Psoas muscle (tissue), 8 donors: Measurements from ENCODE around the gene WHRN. TPM values are rescaled to one million over a fixed set of nuclear protein-coding genes. Genes with fewer than 3 reads are reported as not detected.

Experiments
- ATAC-seq, 4 donors: fragments of 200-7000 bp; cut with Tn5 transposase; one replicate each; pipeline ENCODE4 v1.9.1; 2020; ENCODE audit warnings: moderate library complexity in 3 of 4, mild to moderate bottlenecking in 2 of 4
- DNase-seq, 2 donors: peaks; one replicate each; pipeline ENCODE4 v3.0.0-alpha.2; 2020
- H3K27ac ChIP-seq: fragments of 200-600 bp; one replicate; pipeline ENCODE4 v1.8.0; 2022
- H3K27me3 ChIP-seq, 3 donors: fragments of 200-600 bp in 1 of 3; one replicate each; pipeline versions ENCODE4 v1.6.1 to v1.8.0; 2013 to 2022; ENCODE audit warnings: low read length in 2 of 3, mild to moderate bottlenecking in 2 of 3, moderate library complexity in 1 of 3; ENCODE audit not compliant: insufficient read depth in 3 of 3
- H3K36me3 ChIP-seq, 2 donors: fragments of 200-600 bp in 1 of 2; one replicate each; pipeline versions ENCODE4 v1.6.1 to v1.8.0; 2013 to 2022; ENCODE audit warnings: low read depth in 1 of 2, mild to moderate bottlenecking in 1 of 2, moderate library complexity in 1 of 2; ENCODE audit not compliant: insufficient read depth in 1 of 2
- H3K4me1 ChIP-seq: fragments of 200-600 bp; one replicate; pipeline ENCODE4 v1.8.0; 2022
- H3K4me3 ChIP-seq: fragments of 200-600 bp; one replicate; pipeline ENCODE4 v1.8.0; 2022; ENCODE audit warnings: mild to moderate bottlenecking
- H3K9me3 ChIP-seq: fragments of 200-600 bp; one replicate; pipeline ENCODE4 v1.8.0; 2022
- CTCF ChIP-seq: fragments of 200-600 bp; IDR thresholded peaks from one replicate; pipeline ENCODE4 v1.8.0; 2022; ENCODE audit warnings: antibody characterized with exemption
- WGBS, 3 donors: extraction: QIAGEN DNeasy Blood & Tissue Kit; methylation state at CpG; one replicate each; pipeline versions ENCODE4 v1.1.6 to v1.1.7; 2013; 5-methylcytosine and 5-hydroxymethylcytosine counted together
- intact Hi-C, 2 donors: fragments of 100-400 bp; cut with DNase I; formaldehyde crosslinking; loops; one replicate each; pipeline versions ENCODE4 v1.11.0 to v1.14.2; 2022
- polyA plus RNA-seq, 3 donors: library from polyadenylated mRNA; stranded (reverse); fragments of 200-250 nt; gene quantifications; one replicate each; pipeline ENCODE4 v1.2.3, GENCODE V29; 2013
- total RNA-seq, 4 donors: library from RNA; stranded (reverse); fragmentation: NEBNext Ultra II Directional in 2 of 4; extraction: Animal tissue kit (Norgen Biotek cat#: 25700) in 2 of 4; gene quantifications; one replicate each; pipeline versions ENCODE4 v1.2.1 to v1.2.4, GENCODE V29; 2021 to 2023
- donor health status: healthy with polysubstance abuse.
- donor health status: DM: no; HTN: no; CAD: no; lungs with moderate emphysema.
- donor health status: Bipolar disorder and iron deficiency.
- donor health status: healthy.
- donor health status: DM: yes; HTN: yes; CAD: no.
- donor health status: DM: no; HTN: no; CAD: no.
- donor health status: DM: no; HTN: no; CAD: no.
- donor health status: DM: yes; HTN: yes; CAD: no.

Gene WHRN
- total and polyA plus RNA-seq, 7 donors: 0.07 to 0.62 (median 0.15) TPM

GRCh38 chr9:114486205-114486963, 18.9 kb downstream of the WHRN start:
- intact Hi-C loops: loop anchor here (10.0 kb wide), 2 partner anchors 168 to 428 kb away; partner anchors contain the start of gene TEX53 (in 1 of the 2)
- ATAC-seq (no peak), DNase-seq (no peak)
- H3K36me3 ChIP-seq: no peaks in the 10 kb centered on the region
- no peaks in the 10 kb centered on the region for H3K9me3 ChIP-seq
- TF ChIP-seq CTCF: no peak
- H3K4me1 ChIP-seq: no peaks in the 10 kb centered on the region
- H3K27ac ChIP-seq: no peak overlapping the region
- WGBS, 3 donors: 81 to 85% (median 83%) methylated on average over 7 of the region's 7 CpGs
- peaks cover 0 to 4% (median 0%) of the 10 kb centered on the region in 3 donors for H3K27me3 ChIP-seq
- H3K4me3 ChIP-seq: no peak overlapping the region

GRCh38 chr9:114484854-114485443, 20.3 kb downstream of the WHRN start:
- no peaks in the 10 kb centered on the region for H3K4me1 ChIP-seq
- DNase-seq: no peak
- no peak overlapping the region for H3K27ac ChIP-seq
- no peaks in the 10 kb centered on the region for H3K9me3 ChIP-seq
- peaks cover 0 to 4% (median 0%) of the 10 kb centered on the region in 3 donors for H3K27me3 ChIP-seq
- no peak overlapping the region for H3K4me3 ChIP-seq
- 84 to 88% (median 87%) methylated on average over 8 of the region's 8 CpGs for WGBS, 3 donors
- ATAC-seq: no peak
- no peak for TF ChIP-seq CTCF
- intact Hi-C loops: loop anchor here (10.0 kb wide), 2 partner anchors 170 to 430 kb away; partner anchors contain the start of gene TEX53 (in 1 of the 2)
- no peaks in the 10 kb centered on the region for H3K36me3 ChIP-seq

- peaks cover 0 to 4% (median 0%) of the 10 kb centered on the region in 3 donors for H3K27me3 ChIP-seq
- 52 to 55% (median 54%) methylated on average over 9 of the region's 9 CpGs for WGBS, 3 donors
- ATAC-seq: no peak
- H3K4me1 ChIP-seq: no peaks in the 10 kb centered on the region
- no peaks in the 10 kb centered on the region for H3K36me3 ChIP-seq
- intact Hi-C loops: loop anchor here (10.0 kb wide), 2 partner anchors 170 to 430 kb away; partner anchors contain the start of gene TEX53 (in 1 of the 2)
- no peaks in the 10 kb centered on the region for H3K9me3 ChIP-seq
- DNase-seq: no peak
- no peak for TF ChIP-seq CTCF
- H3K4me3 ChIP-seq: no peak overlapping the region
- H3K27ac ChIP-seq: no peak overlapping the region
Observed at GRCh38 chr9:114484215-114484853, 20.9 kb downstream of the WHRN start.

- Histone ChIP-seq H3K36me3 (no peaks in the 10 kb centered on the region), H3K27me3 (peaks cover 0 to 4% (median 0%) of the 10 kb centered on the region in 3 donors), H3K9me3 (no peaks in the 10 kb centered on the region), H3K4me1 (no peaks in the 10 kb centered on the region), H3K27ac (no peak overlapping the region), H3K4me3 (no peak overlapping the region)
- ATAC-seq (no peak), DNase-seq (no peak)
- no peak for TF ChIP-seq CTCF
- 87 to 93% (median 93%) methylated on average over 3 of the region's 3 CpGs for WGBS, 3 donors
- intact Hi-C loops: loop anchor here (10.0 kb wide), 2 partner anchors 171 to 431 kb away; partner anchors contain the start of gene TEX53 (in 1 of the 2)
Observed at GRCh38 chr9:114483499-114483898, 21.8 kb downstream of the WHRN start.
